Activated naive CD4-positive, alpha-beta T cell treated with anti-CD3 and anti-CD28 coated beads, Interleukin-2, amount 50 U/mL, for 24 hours (primary cell): ENCODE measurements around the gene DOCK10.

Source experiments
- H3K27ac Mint-ChIP-seq: one replicate; pipeline ENCODE4 v1.8.0; 2021; ENCODE audit warnings: mild to moderate bottlenecking, mixed read lengths
- H3K27me3 Mint-ChIP-seq: one replicate; pipeline ENCODE4 v1.8.0; 2021; ENCODE audit warnings: mixed read lengths
- H3K36me3 Mint-ChIP-seq: one replicate; pipeline ENCODE4 v1.8.0; 2021; ENCODE audit warnings: mixed read lengths
- H3K4me1 Mint-ChIP-seq: one replicate; pipeline ENCODE4 v1.8.0; 2021; ENCODE audit warnings: mixed read lengths
- H3K4me3 Mint-ChIP-seq: one replicate; pipeline ENCODE4 v1.8.0; 2021; ENCODE audit warnings: mild to moderate bottlenecking, mixed read lengths
- H3K9me3 Mint-ChIP-seq: one replicate; pipeline ENCODE4 v1.8.0; 2021; ENCODE audit warnings: mixed read lengths

DOCK10 gene

DNA sequence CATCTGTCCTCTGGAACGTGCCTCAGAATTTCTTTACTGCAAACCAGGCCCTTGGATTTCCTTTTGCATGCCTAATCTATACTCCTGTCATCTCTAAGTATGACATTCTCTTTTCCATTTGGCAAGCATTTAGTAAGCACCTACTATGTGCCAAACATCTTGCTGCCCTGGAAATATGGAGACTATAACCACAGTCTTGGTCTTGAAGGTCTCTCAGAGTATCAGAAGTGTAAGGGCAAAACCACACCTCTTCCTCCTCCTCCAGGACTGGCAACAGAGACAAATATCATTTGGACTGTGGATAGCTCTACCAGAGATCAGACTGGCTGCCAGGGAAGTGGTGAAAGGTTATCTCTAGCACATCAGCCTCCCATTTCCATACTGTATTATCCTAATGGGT lies 11.4 kb downstream of the DOCK10 start:
- H3K36me3 Mint-ChIP-seq, result peaks cover 31% of the 10 kb centered on the region
- H3K27me3 Mint-ChIP-seq, result no peaks in the 10 kb centered on the region
- H3K27ac Mint-ChIP-seq, result peak overlapping the region; percentile 61
- H3K9me3 Mint-ChIP-seq, result no peaks in the 10 kb centered on the region
- peaks cover 84% of the 10 kb centered on the region for H3K4me1 Mint-ChIP-seq
- peak overlapping the region; percentile 45 for H3K4me3 Mint-ChIP-seq

DNA sequence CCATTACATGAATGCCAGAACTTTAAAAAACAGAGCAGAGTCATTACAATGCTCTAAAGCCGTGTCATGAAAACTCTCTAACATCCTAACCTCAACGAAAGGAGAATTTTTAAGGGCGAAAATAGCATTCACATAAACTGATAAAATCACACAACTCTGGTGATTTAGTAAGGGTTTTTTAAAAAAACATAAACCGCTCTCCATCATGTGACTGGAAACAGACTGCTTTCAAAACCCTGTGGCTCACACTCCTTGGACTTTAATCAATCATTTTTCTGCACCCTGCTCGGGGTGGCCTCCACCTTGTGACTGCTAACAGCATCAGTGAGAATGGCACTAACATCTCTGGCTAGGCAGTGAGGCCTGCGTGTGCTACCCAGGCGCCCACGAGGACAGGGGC lies 12.1 kb downstream of the DOCK10 start:
- Mint-ChIP-seq H3K4me3 (peak overlapping the region; percentile 80), H3K27ac (peak overlapping the region; percentile 97), H3K4me1 (peaks cover 86% of the 10 kb centered on the region), H3K9me3 (no peaks in the 10 kb centered on the region), H3K36me3 (peaks cover 28% of the 10 kb centered on the region), H3K27me3 (no peaks in the 10 kb centered on the region)

- Mint-ChIP-seq H3K9me3 (no peaks in the 10 kb centered on the region), H3K27ac (peak overlapping the region; percentile 52), H3K4me3 (no peak overlapping the region), H3K27me3 (no peaks in the 10 kb centered on the region), H3K4me1 (peaks cover 85% of the 10 kb centered on the region), H3K36me3 (peaks cover 13% of the 10 kb centered on the region)
These were observed 13.7 kb downstream of the DOCK10 start for GRCh38 chr2:225028572-225028971.

GRCh38 chr2:225027061-225027762 lies 15.1 kb downstream of the DOCK10 start:
- H3K4me3 Mint-ChIP-seq, result peak overlapping the region; percentile 69
- peaks cover 16% of the 10 kb centered on the region for H3K36me3 Mint-ChIP-seq
- no peaks in the 10 kb centered on the region for H3K27me3 Mint-ChIP-seq
- no peaks in the 10 kb centered on the region for H3K9me3 Mint-ChIP-seq
- peaks cover 88% of the 10 kb centered on the region for H3K4me1 Mint-ChIP-seq
- H3K27ac Mint-ChIP-seq, result peak overlapping the region; percentile 84

DNA sequence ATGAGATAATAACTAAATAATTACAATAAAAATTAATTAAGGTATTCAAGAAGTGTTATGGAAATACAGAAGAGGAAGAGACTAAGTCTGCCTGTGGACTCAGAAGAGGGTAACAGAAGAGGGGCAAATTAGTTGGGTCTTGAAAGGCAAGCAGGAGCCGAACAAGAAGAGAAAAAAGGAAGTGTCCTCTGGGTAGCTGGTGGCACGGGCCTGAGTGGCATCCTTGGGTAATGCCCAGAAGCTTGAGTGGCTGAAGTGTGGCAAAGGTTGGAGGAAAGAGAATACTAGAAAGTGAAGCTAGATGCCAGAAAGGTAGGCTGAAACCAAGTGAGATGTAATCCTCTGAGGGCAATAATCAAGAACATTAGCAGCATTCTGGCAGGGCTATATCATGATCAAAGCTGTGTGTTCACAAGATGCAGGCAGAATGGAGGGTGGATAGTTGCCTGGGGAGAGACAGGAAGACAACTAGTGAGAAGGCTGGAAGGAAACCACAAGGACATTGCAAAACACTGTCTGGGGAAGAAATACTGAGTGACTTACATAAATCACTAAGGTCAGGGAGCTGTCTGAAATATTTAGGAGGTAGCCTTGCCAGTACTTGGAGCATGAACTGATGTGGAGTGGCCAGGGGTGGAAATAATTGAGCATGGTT lies 16.2 kb downstream of the DOCK10 start:
- H3K27ac Mint-ChIP-seq, result peak overlapping the region; percentile 84
- peaks cover 85% of the 10 kb centered on the region for H3K4me1 Mint-ChIP-seq
- H3K4me3 Mint-ChIP-seq, result peak overlapping the region; percentile 4

GRCh38 chr2:225022188-225022587 lies 20.1 kb downstream of the DOCK10 start:
- peaks cover 13% of the 10 kb centered on the region for H3K36me3 Mint-ChIP-seq
- no peaks in the 10 kb centered on the region for H3K9me3 Mint-ChIP-seq
- peak overlapping the region; percentile 57 for H3K27ac Mint-ChIP-seq

More for the DNA sequence above, 16.2 kb downstream of the DOCK10 start:
- Mint-ChIP-seq H3K36me3 (peaks cover 15% of the 10 kb centered on the region), H3K9me3 (no peaks in the 10 kb centered on the region), H3K27me3 (no peaks in the 10 kb centered on the region)

DNA sequence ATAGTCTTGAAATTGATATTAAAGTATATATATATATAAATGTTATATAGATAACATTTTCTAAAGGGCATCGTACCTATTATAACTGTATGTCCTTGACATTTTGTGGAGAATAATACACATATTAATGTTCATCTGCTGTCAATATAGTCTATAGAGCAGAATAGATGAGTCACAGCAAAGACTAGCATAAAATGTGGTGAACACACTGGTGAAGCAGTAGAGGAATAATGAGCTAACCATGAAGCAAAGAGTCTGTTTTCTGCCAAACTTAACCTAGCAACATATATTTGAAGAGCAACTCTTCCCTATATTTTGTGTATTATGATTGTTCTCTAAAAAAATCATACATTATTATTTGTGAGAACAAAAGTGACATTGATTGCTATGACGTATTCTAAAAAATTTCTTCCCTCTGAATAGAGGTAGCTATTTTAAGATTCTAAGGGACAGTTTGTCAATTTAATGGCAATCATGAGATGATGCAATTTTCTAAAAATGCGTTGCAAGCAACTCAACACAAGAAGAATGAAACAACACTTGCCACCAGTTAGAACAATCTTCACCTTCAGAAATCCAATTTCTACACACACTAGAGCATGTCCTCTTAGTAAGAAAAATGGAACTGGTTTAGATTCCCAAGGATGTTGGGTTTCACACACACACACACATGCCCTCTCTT lies 22.0 kb downstream of the DOCK10 start:
- H3K4me3 Mint-ChIP-seq, result no peak overlapping the region
- no peaks in the 10 kb centered on the region for H3K9me3 Mint-ChIP-seq
- peaks cover 86% of the 10 kb centered on the region for H3K4me1 Mint-ChIP-seq
- H3K36me3 Mint-ChIP-seq, result peaks cover 15% of the 10 kb centered on the region
- H3K27ac Mint-ChIP-seq, result peak overlapping the region; percentile 94
- no peaks in the 10 kb centered on the region for H3K27me3 Mint-ChIP-seq

More at GRCh38 chr2:225022188-225022587, 20.1 kb downstream of the DOCK10 start:
- Mint-ChIP-seq H3K4me1 (peaks cover 91% of the 10 kb centered on the region), H3K27me3 (no peaks in the 10 kb centered on the region), H3K4me3 (no peak overlapping the region)

DNA sequence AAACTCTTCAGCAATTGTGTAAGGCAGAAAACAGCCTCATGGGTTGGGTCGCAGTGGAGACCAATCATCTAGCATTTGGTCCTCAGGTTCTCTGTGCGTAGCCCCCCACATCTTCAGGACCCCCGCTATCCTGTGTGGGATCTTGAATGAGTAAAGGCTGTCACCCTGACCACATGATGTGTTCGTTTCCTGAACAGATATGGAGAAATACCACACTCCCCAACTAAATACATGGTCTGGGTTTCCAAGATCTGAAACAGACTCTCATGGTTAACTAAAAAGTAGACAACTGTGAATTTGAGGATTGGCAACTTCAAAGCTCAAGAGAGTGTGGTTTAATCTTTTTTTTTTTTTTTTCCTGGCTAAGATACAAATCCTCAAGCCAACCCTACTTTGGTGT lies 23.2 kb downstream of the DOCK10 start:
- peak overlapping the region; percentile 94 for H3K27ac Mint-ChIP-seq
- H3K4me1 Mint-ChIP-seq, result peaks cover 86% of the 10 kb centered on the region
- H3K36me3 Mint-ChIP-seq, result peaks cover 15% of the 10 kb centered on the region
- H3K9me3 Mint-ChIP-seq, result no peaks in the 10 kb centered on the region
- no peak overlapping the region for H3K4me3 Mint-ChIP-seq
- H3K27me3 Mint-ChIP-seq, result no peaks in the 10 kb centered on the region

DNA sequence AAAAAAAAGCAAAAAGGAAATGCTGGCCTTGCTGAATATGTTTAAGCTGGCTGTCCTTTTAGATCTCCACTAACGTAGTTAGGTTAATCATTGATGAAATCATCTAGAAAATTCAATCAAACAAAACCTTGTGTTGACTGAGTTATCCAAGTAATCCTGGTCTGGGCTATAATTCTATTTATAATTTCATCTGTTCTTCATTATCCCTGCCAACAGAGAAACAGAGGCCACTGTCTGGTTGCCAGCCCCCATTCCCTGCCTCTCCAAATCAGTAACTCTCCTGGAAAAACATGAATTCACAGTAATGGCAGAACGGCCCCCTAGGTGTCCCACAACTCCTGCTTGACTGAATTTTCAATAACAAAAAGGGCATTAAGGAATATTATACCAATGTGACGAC lies 24.6 kb downstream of the DOCK10 start:
- peak overlapping the region; percentile 36 for H3K27ac Mint-ChIP-seq
- H3K4me3 Mint-ChIP-seq, result no peak overlapping the region
- no peaks in the 10 kb centered on the region for H3K9me3 Mint-ChIP-seq
- peaks cover 11% of the 10 kb centered on the region for H3K36me3 Mint-ChIP-seq
- H3K27me3 Mint-ChIP-seq, result no peaks in the 10 kb centered on the region
- H3K4me1 Mint-ChIP-seq, result peaks cover 86% of the 10 kb centered on the region

GRCh38 chr2:225017098-225017685 lies 25.1 kb downstream of the DOCK10 start:
- peaks cover 8% of the 10 kb centered on the region for H3K36me3 Mint-ChIP-seq
- H3K4me1 Mint-ChIP-seq, result peaks cover 86% of the 10 kb centered on the region
- peak overlapping the region; percentile 36 for H3K27ac Mint-ChIP-seq
- no peak overlapping the region for H3K4me3 Mint-ChIP-seq
- H3K27me3 Mint-ChIP-seq, result no peaks in the 10 kb centered on the region
- no peaks in the 10 kb centered on the region for H3K9me3 Mint-ChIP-seq

- Mint-ChIP-seq H3K4me1 (peaks cover 90% of the 10 kb centered on the region), H3K36me3 (peaks cover 12% of the 10 kb centered on the region), H3K27ac (peak overlapping the region; percentile 94), H3K4me3 (peak overlapping the region; percentile 55), H3K27me3 (no peaks in the 10 kb centered on the region), H3K9me3 (peaks cover 6% of the 10 kb centered on the region)
These were observed 28.6 kb downstream of the DOCK10 start for GRCh38 chr2:225013425-225014365.

- Mint-ChIP-seq H3K4me1 (peaks cover 95% of the 10 kb centered on the region), H3K27me3 (no peaks in the 10 kb centered on the region), H3K4me3 (peak overlapping the region; percentile 79), H3K27ac (peak overlapping the region; percentile 99), H3K9me3 (peaks cover 9% of the 10 kb centered on the region), H3K36me3 (peaks cover 12% of the 10 kb centered on the region)
These were observed 30.7 kb downstream of the DOCK10 start for GRCh38 chr2:225011585-225011984.

DNA sequence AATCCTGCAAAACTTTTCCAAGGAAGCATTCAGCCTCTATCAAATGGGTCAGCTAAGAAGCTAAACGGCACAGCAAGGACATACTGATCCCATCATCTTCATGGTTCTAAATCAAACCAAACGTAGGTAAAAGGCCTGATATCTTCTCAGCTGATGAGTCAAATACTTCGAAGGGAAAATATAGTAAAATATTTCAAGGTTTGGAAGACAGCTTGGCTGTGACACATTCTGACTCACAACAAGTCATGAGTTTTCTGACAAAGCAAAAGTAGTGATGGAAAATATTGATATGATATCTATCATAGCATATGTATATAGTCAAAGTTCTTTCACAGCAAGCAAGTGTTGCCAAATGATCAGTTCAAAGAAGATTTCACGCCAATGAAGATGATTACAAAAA lies 31.5 kb downstream of the DOCK10 start:
- Mint-ChIP-seq H3K27ac (peak overlapping the region; percentile 99), H3K4me1 (peaks cover 99% of the 10 kb centered on the region), H3K9me3 (peaks cover 9% of the 10 kb centered on the region), H3K27me3 (no peaks in the 10 kb centered on the region), H3K36me3 (peaks cover 18% of the 10 kb centered on the region), H3K4me3 (peak overlapping the region; percentile 79)

GRCh38 chr2:225009768-225010167 lies 32.5 kb downstream of the DOCK10 start:
- peaks cover 9% of the 10 kb centered on the region for H3K9me3 Mint-ChIP-seq
- H3K36me3 Mint-ChIP-seq, result peaks cover 20% of the 10 kb centered on the region
- H3K27me3 Mint-ChIP-seq, result no peaks in the 10 kb centered on the region
- H3K4me3 Mint-ChIP-seq, result peak overlapping the region; percentile 43
- peak overlapping the region; percentile 99 for H3K27ac Mint-ChIP-seq
- peaks cover 97% of the 10 kb centered on the region for H3K4me1 Mint-ChIP-seq

DNA sequence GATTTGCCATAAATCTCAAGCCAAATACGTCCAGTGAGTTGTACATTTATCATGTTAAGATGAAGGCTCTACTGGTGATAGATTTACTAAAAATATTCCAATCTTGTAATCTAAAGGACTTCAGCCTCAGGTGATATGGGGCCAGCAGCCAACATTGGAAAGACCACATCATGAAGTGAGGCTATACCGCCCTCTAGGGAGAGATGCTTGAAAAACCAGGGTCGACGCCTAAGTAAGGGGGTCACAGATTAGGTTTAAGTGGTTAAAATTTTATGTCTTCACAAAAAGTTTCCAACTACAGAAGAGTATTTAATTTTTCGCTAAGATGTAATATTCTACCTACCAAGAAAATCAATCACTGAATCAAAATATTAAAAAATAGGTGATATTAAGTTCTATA lies 33.3 kb downstream of the DOCK10 start:
- H3K27ac Mint-ChIP-seq, result peak overlapping the region; percentile 99
- H3K27me3 Mint-ChIP-seq, result no peaks in the 10 kb centered on the region
- peaks cover 98% of the 10 kb centered on the region for H3K4me1 Mint-ChIP-seq
- no peak overlapping the region for H3K4me3 Mint-ChIP-seq
- H3K9me3 Mint-ChIP-seq, result peaks cover 9% of the 10 kb centered on the region
- peaks cover 22% of the 10 kb centered on the region for H3K36me3 Mint-ChIP-seq
